Mesothelial cell of epicardium (in vitro differentiated cells): ENCODE results near the gene GRID1. TPM values are rescaled to one million over a fixed set of nuclear protein-coding genes. Genes with fewer than 3 reads are reported as not detected.

ENCODE experiments used
- DNase-seq, 2 experiments: peaks; one replicate each; pipeline ENCODE4 v3.0.0; 2021; ENCODE audit warnings: low spot score in 2 of 2; ENCODE audit not compliant: unreplicated experiment in 2 of 2
- H3K27ac Mint-ChIP-seq: 2 replicates; pipeline ENCODE4 v1.8.0; 2021; ENCODE audit warnings: mixed read lengths
- H3K27me3 Mint-ChIP-seq: 2 replicates; pipeline ENCODE4 v1.8.0; 2021; ENCODE audit warnings: low read depth, mixed read lengths
- H3K36me3 Mint-ChIP-seq: 2 replicates; pipeline ENCODE4 v1.8.0; 2021; ENCODE audit warnings: mixed read lengths
- H3K4me1 Mint-ChIP-seq: 2 replicates; pipeline ENCODE4 v1.8.0; 2021; ENCODE audit warnings: mixed read lengths
- H3K4me3 Mint-ChIP-seq: 2 replicates; pipeline ENCODE4 v1.8.0; 2021; ENCODE audit warnings: mild to moderate bottlenecking, moderate library complexity, mixed read lengths
- H3K9me3 Mint-ChIP-seq: 2 replicates; pipeline ENCODE4 v1.8.0; 2021; ENCODE audit warnings: mixed read lengths
- CTCF ChIP-seq: fragments of 200-600 bp; sonication (generic); IDR thresholded peaks from one replicate; pipeline ENCODE4 v1.5.0; 2021; ENCODE audit warnings: antibody characterized with exemption; ENCODE audit not compliant: unreplicated experiment
- total RNA-seq: library from RNA; stranded (reverse); gene quantifications from 3 replicates; pipeline ENCODE4 v1.2.1, GENCODE V29; 2021

GRID1 gene
- total RNA-seq, 1 donor from 2014 or later: 0.22 TPM

GRCh38 chr10:86252079-86252478 is 114.5 kb downstream of the GRID1 start:
- no peaks in the 10 kb centered on the region for H3K36me3 Mint-ChIP-seq
- no peaks in the 10 kb centered on the region for H3K4me1 Mint-ChIP-seq
- DNase-seq: no peak
- no peak for TF ChIP-seq CTCF
- no peak overlapping the region for H3K27ac Mint-ChIP-seq
- peaks cover 29% of the 10 kb centered on the region for H3K27me3 Mint-ChIP-seq
- no peak overlapping the region for H3K4me3 Mint-ChIP-seq
- H3K9me3 Mint-ChIP-seq: peaks cover 8% of the 10 kb centered on the region

GRCh38 chr10:86251426-86251825 is 115.2 kb downstream of the GRID1 start:
- no peak for DNase-seq
- Mint-ChIP-seq H3K4me3 (no peak overlapping the region), H3K4me1 (no peaks in the 10 kb centered on the region), H3K36me3 (no peaks in the 10 kb centered on the region), H3K27ac (no peak overlapping the region), H3K9me3 (peaks cover 8% of the 10 kb centered on the region), H3K27me3 (peaks cover 29% of the 10 kb centered on the region)
- TF ChIP-seq CTCF: no peak

- Mint-ChIP-seq H3K9me3 (peaks cover 8% of the 10 kb centered on the region), H3K4me3 (no peak overlapping the region), H3K27me3 (peaks cover 21% of the 10 kb centered on the region), H3K27ac (no peak overlapping the region), H3K36me3 (no peaks in the 10 kb centered on the region), H3K4me1 (no peaks in the 10 kb centered on the region)
- no peak for TF ChIP-seq CTCF
- DNase-seq: no peak
Observed at GRCh38 chr10:86250399-86250798, 116.2 kb downstream of the GRID1 start.

- H3K4me3 Mint-ChIP-seq: no peak overlapping the region
Observed at GRCh38 chr10:86249794-86250193, 116.8 kb downstream of the GRID1 start.

GRCh38 chr10:86248062-86248461 is 118.5 kb downstream of the GRID1 start:
- H3K27ac Mint-ChIP-seq: no peak overlapping the region
- H3K4me3 Mint-ChIP-seq: no peak overlapping the region
- no peak for TF ChIP-seq CTCF
- H3K36me3 Mint-ChIP-seq: no peaks in the 10 kb centered on the region
- DNase-seq: no peak
- peaks cover 8% of the 10 kb centered on the region for H3K9me3 Mint-ChIP-seq
- no peaks in the 10 kb centered on the region for H3K4me1 Mint-ChIP-seq
- H3K27me3 Mint-ChIP-seq: peaks cover 11% of the 10 kb centered on the region

More at GRCh38 chr10:86249794-86250193, 116.8 kb downstream of the GRID1 start:
- peaks cover 8% of the 10 kb centered on the region for H3K9me3 Mint-ChIP-seq
- DNase-seq: no peak
- peaks cover 20% of the 10 kb centered on the region for H3K27me3 Mint-ChIP-seq
- no peak overlapping the region for H3K27ac Mint-ChIP-seq
- TF ChIP-seq CTCF: no peak
- H3K36me3 Mint-ChIP-seq: no peaks in the 10 kb centered on the region
- H3K4me1 Mint-ChIP-seq: no peaks in the 10 kb centered on the region

GRCh38 chr10:86247588-86247987 is 119.0 kb downstream of the GRID1 start:
- TF ChIP-seq CTCF: no peak
- H3K27me3 Mint-ChIP-seq: peaks cover 11% of the 10 kb centered on the region
- no peaks in the 10 kb centered on the region for H3K36me3 Mint-ChIP-seq
- no peaks in the 10 kb centered on the region for H3K4me1 Mint-ChIP-seq
- H3K9me3 Mint-ChIP-seq: peaks cover 8% of the 10 kb centered on the region
- no peak for DNase-seq
- no peak overlapping the region for H3K4me3 Mint-ChIP-seq
- no peak overlapping the region for H3K27ac Mint-ChIP-seq
